Thymus (tissue), 11 donors: ENCODE data around the gene MDH1. TPM values are rescaled to one million over a fixed set of nuclear protein-coding genes. Genes with fewer than 3 reads are reported as not detected.
"Not testable (repeated sequence)": the region's sequence is repeated elsewhere in the genome, so short reads cannot be mapped to it uniquely, and the experiment has no call there.

ENCODE experiments used
- DNase-seq, 9 donors: peaks; one replicate each; pipeline ENCODE4 v3.0.0-alpha.2; 2013; ENCODE audit warnings: low spot score in 9 of 9, low read depth in 6 of 9, missing footprints in 1 of 9
- H3K27ac ChIP-seq, 2 donors: one replicate each; pipeline ENCODE4 v1.5.1; 2013; ENCODE audit warnings: control low read depth in 1 of 2, low read depth in 1 of 2, low read length in 1 of 2, mild to moderate bottlenecking in 1 of 2, moderate library complexity in 1 of 2
- H3K27me3 ChIP-seq, 2 donors: one replicate each; pipeline ENCODE4 v1.5.1; 2013; ENCODE audit warnings: low read length in 1 of 2; ENCODE audit not compliant: control insufficient read depth in 2 of 2, insufficient read depth in 1 of 2
- H3K36me3 ChIP-seq, 2 donors: one replicate each; pipeline ENCODE4 v1.5.1; 2013; ENCODE audit warnings: low read length in 1 of 2, mild to moderate bottlenecking in 1 of 2, moderate library complexity in 1 of 2; ENCODE audit not compliant: control insufficient read depth in 2 of 2, insufficient read depth in 2 of 2
- H3K4me1 ChIP-seq, 2 donors: one replicate each; pipeline ENCODE4 v1.5.1; 2013; ENCODE audit warnings: low read length in 2 of 2; ENCODE audit not compliant: control insufficient read depth in 2 of 2, insufficient read depth in 2 of 2
- H3K4me3 ChIP-seq, 2 donors: one replicate each; pipeline ENCODE4 v1.5.1; 2013; ENCODE audit warnings: low read length in 2 of 2, control low read depth in 1 of 2, mild to moderate bottlenecking in 1 of 2
- H3K9me3 ChIP-seq, 2 donors: one replicate each; pipeline ENCODE4 v1.5.1; 2013; ENCODE audit warnings: low read length in 1 of 2, mild to moderate bottlenecking in 1 of 2; ENCODE audit not compliant: control insufficient read depth in 2 of 2, insufficient read depth in 1 of 2
- WGBS: extraction: QIAGEN DNeasy Blood & Tissue Kit; methylation state at CpG from one replicate; pipeline ENCODE4 v1.1.7; 2013; 5-methylcytosine and 5-hydroxymethylcytosine counted together
- polyA plus RNA-seq: library from polyadenylated mRNA; stranded (reverse); fragments of 200-250 nt; gene quantifications from one replicate; pipeline ENCODE4 v1.2.3, GENCODE V29; 2013
- total RNA-seq: library from RNA; stranded (reverse); fragments of 120-200 nt; gene quantifications from one replicate; pipeline ENCODE4 v1.2.4, GENCODE V29; 2013
- donor health status: healthy.

The MDH1 gene
- total and polyA plus RNA-seq, 2 donors = 271 to 284 TPM

GRCh38 chr2:63596401-63596883 is 7.7 kb downstream of the MDH1 start:
- no peak overlapping the region for H3K4me3 ChIP-seq
- peaks cover 4 to 70% of the 10 kb centered on the region in 2 donors for H3K36me3 ChIP-seq
- no peaks in the 10 kb centered on the region for H3K4me1 ChIP-seq
- no peak overlapping the region for H3K27ac ChIP-seq
- H3K27me3 ChIP-seq = no peaks in the 10 kb centered on the region
- H3K9me3 ChIP-seq = no peaks in the 10 kb centered on the region
- DNase-seq = no peak
- WGBS = 99% methylated on average over 2 of the region's 2 CpGs

- Histone ChIP-seq H3K9me3 (no peaks in the 10 kb centered on the region), H3K27ac (no peak overlapping the region), H3K4me1 (no peaks in the 10 kb centered on the region), H3K27me3 (no peaks in the 10 kb centered on the region), H3K4me3 (no peak overlapping the region), H3K36me3 (peaks cover 7 to 78% of the 10 kb centered on the region in 2 donors)
- 98% methylated on average over 2 of the region's 2 CpGs for WGBS
- DNase-seq = no peak
Observed at GRCh38 chr2:63598981-63599380, 10.2 kb downstream of the MDH1 start.

- Histone ChIP-seq H3K27me3 (no peaks in the 10 kb centered on the region), H3K9me3 (no peaks in the 10 kb centered on the region), H3K4me1 (no peaks in the 10 kb centered on the region), H3K27ac (no peak overlapping the region), H3K36me3 (peaks cover 21 to 80% of the 10 kb centered on the region in 2 donors), H3K4me3 (no peak overlapping the region)
- DNase-seq = no peak
- WGBS = 94% methylated on average over 1 of the region's 1 CpG
Observed at GRCh38 chr2:63600881-63601460, 12.2 kb downstream of the MDH1 start.

GRCh38 chr2:63604666-63605065 is 15.9 kb downstream of the MDH1 start:
- peaks cover 29 to 70% of the 10 kb centered on the region in 2 donors for H3K36me3 ChIP-seq
- no peaks in the 10 kb centered on the region for H3K27me3 ChIP-seq
- H3K9me3 ChIP-seq = no peaks in the 10 kb centered on the region
- 99% methylated on average over 4 of the region's 4 CpGs for WGBS
- DNase-seq = no peak
- H3K4me1 ChIP-seq = no peaks in the 10 kb centered on the region
- no peak overlapping the region for H3K4me3 ChIP-seq
- H3K27ac ChIP-seq = no peak overlapping the region

- peaks cover 22 to 34% of the 10 kb centered on the region in 2 donors for H3K36me3 ChIP-seq
- not testable (repeated sequence) for H3K4me3 ChIP-seq, H3K9me3 ChIP-seq, H3K27ac ChIP-seq, H3K4me1 ChIP-seq, DNase-seq, H3K27me3 ChIP-seq
- 91% methylated on average over 8 of the region's 8 CpGs for WGBS
Observed at GRCh38 chr2:63608865-63609264, 20.1 kb downstream of the MDH1 start.

GRCh38 chr2:63610525-63610924 is 21.8 kb downstream of the MDH1 start:
- Histone ChIP-seq H3K27ac (no peak overlapping the region), H3K36me3 (peaks cover 12 to 18% of the 10 kb centered on the region in 2 donors), H3K4me3 (no peak overlapping the region), H3K9me3 (no peaks in the 10 kb centered on the region), H3K27me3 (no peaks in the 10 kb centered on the region), H3K4me1 (no peaks in the 10 kb centered on the region)
- DNase-seq = no peak
- WGBS = over 99% methylated on average over 4 of the region's 4 CpGs

- no peaks in the 10 kb centered on the region for H3K9me3 ChIP-seq
- WGBS = 92% methylated on average over 2 of the region's 2 CpGs
- H3K27ac ChIP-seq = no peak overlapping the region
- no peaks in the 10 kb centered on the region for H3K36me3 ChIP-seq
- H3K27me3 ChIP-seq = no peaks in the 10 kb centered on the region
- DNase-seq = no peak
- H3K4me3 ChIP-seq = no peak overlapping the region
- H3K4me1 ChIP-seq = no peaks in the 10 kb centered on the region
Observed at GRCh38 chr2:63613391-63613901, 24.7 kb downstream of the MDH1 start.

GRCh38 chr2:63614448-63614968 is 25.7 kb downstream of the MDH1 start:
- Histone ChIP-seq H3K36me3 (no peaks in the 10 kb centered on the region), H3K4me3 (no peak overlapping the region), H3K27me3 (no peaks in the 10 kb centered on the region), H3K9me3 (no peaks in the 10 kb centered on the region), H3K27ac (no peak overlapping the region), H3K4me1 (no peaks in the 10 kb centered on the region)
- DNase-seq = no peak
- 96% methylated on average over 2 of the region's 2 CpGs for WGBS

GRCh38 chr2:63614983-63615945 is 26.5 kb downstream of the MDH1 start:
- H3K4me1 ChIP-seq = no peaks in the 10 kb centered on the region
- WGBS = 90% methylated on average over 9 of the region's 9 CpGs
- DNase-seq = no peak
- H3K9me3 ChIP-seq = peaks cover 0 to 5% of the 10 kb centered on the region in 2 donors
- H3K4me3 ChIP-seq = no peak overlapping the region
- no peaks in the 10 kb centered on the region for H3K27me3 ChIP-seq
- no peaks in the 10 kb centered on the region for H3K36me3 ChIP-seq
- H3K27ac ChIP-seq = no peak overlapping the region
